Omental fat pad (tissue), 4 donors: ENCODE measurements around the gene GATAD2A. TPM values are rescaled to one million over a fixed set of nuclear protein-coding genes. Genes with fewer than 3 reads are reported as not detected.

Experiments
- ATAC-seq: fragments of 150-250 bp; one replicate; pipeline ENCODE4 v1.9.1; 2016; ENCODE audit warnings: mild to moderate bottlenecking, moderate library complexity; ENCODE audit not compliant: low FRiP score
- DNase-seq: peaks from one replicate; pipeline ENCODE4 v3.0.0-alpha.2; 2019; ENCODE audit warnings: low spot score
- CTCF ChIP-seq, 3 donors: fragments of 450-650 bp; IDR thresholded peaks; one replicate each; pipeline ENCODE4 v1.5.1; 2016 to 2017; ENCODE audit warnings: antibody characterized with exemption in 3 of 3, mild to moderate bottlenecking in 3 of 3, moderate library complexity in 2 of 3
- total RNA-seq, 4 donors: library from RNA; depleted of rRNA; stranded (reverse); fragments of >200 nt; gene quantifications; one replicate each; pipeline ENCODE4 v1.1.0, GENCODE V29; 2016

GATAD2A gene
- total RNA-seq, 4 donors from 2014 or later: 25.9 to 80.3 (median 35.9) TPM

- no peak for TF ChIP-seq CTCF (IDR thresholded peaks at IDR 0.05)
- no peak for DNase-seq
- no peak for ATAC-seq
These were observed 77.5 kb downstream of the GATAD2A start for GRCh38 chr19:19482809-19483596.

- TF ChIP-seq CTCF (IDR thresholded peaks at IDR 0.05): no peak
- ATAC-seq (no peak), DNase-seq (no peak)
These were observed 79.9 kb downstream of the GATAD2A start for GRCh38 chr19:19485161-19485997.

GRCh38 chr19:19485998-19486290 is 80.5 kb downstream of the GATAD2A start:
- ATAC-seq (no peak), DNase-seq (no peak)
- TF ChIP-seq CTCF (IDR thresholded peaks at IDR 0.05): no peak

- no peak for DNase-seq
- ATAC-seq: no peak
- no peak for TF ChIP-seq CTCF (IDR thresholded peaks at IDR 0.05)
These were observed 81.0 kb downstream of the GATAD2A start for GRCh38 chr19:19486343-19487076.

- DNase-seq: no peak
- no peak for ATAC-seq
- no peak for TF ChIP-seq CTCF (IDR thresholded peaks at IDR 0.05)
These were observed 81.8 kb downstream of the GATAD2A start for GRCh38 chr19:19487077-19487949.
